Keratinocyte (primary cell): ENCODE data around the gene DIAPH2. TPM values are rescaled to one million over a fixed set of nuclear protein-coding genes. Genes with fewer than 3 reads are reported as not detected.

ENCODE experiments used
- DNase-seq: peaks from one replicate; pipeline ENCODE4 v3.0.0-alpha.2; 2011; ENCODE audit warnings: low read depth, missing footprints, low spot score
- FAIRE-seq: peaks from 2 replicates; lab custom pipeline; 2011; peaks lifted over from hg19 to GRCh38; lab: Jason Lieb, UNC
- H2AFZ ChIP-seq: 2 replicates; pipeline ENCODE4 v1.6.0; 2012; ENCODE audit warnings: low read length, control low read depth, inconsistent platforms; ENCODE audit not compliant: control insufficient read depth
- H3K27ac ChIP-seq: 2 replicates; pipeline ENCODE4 v1.5.1; 2011; ENCODE audit warnings: low read length; ENCODE audit not compliant: control insufficient read depth, insufficient read depth
- H3K27me3 ChIP-seq: 3 replicates; pipeline ENCODE4 v1.6.0; 2011; ENCODE audit warnings: low read length; ENCODE audit not compliant: control insufficient read depth, insufficient read depth; ENCODE audit errors: extremely low read depth
- H3K36me3 ChIP-seq, 2 experiments: 2 replicates in 1 of 2; 3 replicates in 1 of 2; pipeline ENCODE4 v1.5.1; 2011; ENCODE audit warnings: low read length in 2 of 2, mild to moderate bottlenecking in 1 of 2; ENCODE audit not compliant: control insufficient read depth in 2 of 2, insufficient read depth in 2 of 2; ENCODE audit errors: extremely low read depth in 1 of 2
- H3K4me1 ChIP-seq: 3 replicates; pipeline ENCODE4 v1.5.1; 2011; ENCODE audit warnings: low read length; ENCODE audit not compliant: control insufficient read depth, insufficient read depth; ENCODE audit errors: extremely low read depth
- H3K4me2 ChIP-seq: 3 replicates; pipeline ENCODE4 v1.6.0; 2011; ENCODE audit warnings: low read depth, low read length; ENCODE audit not compliant: control insufficient read depth, insufficient read depth; ENCODE audit errors: extremely low read depth
- H3K4me3 ChIP-seq, 3 experiments: fragments of 200-600 bp in 1 of 3; sonication (generic) in 1 of 3; 2 replicates in 2 of 3; 3 replicates in 1 of 3; pipeline ENCODE4 v1.5.1; 2011 to 2016; ENCODE audit warnings: low read length in 3 of 3, mild to moderate bottlenecking in 3 of 3, control low read depth in 2 of 3, inconsistent platforms in 1 of 3, low read depth in 1 of 3, mixed read lengths in 1 of 3, mixed run types in 1 of 3, moderate library complexity in 1 of 3; ENCODE audit not compliant: control insufficient read depth in 2 of 3, insufficient read depth in 2 of 3; ENCODE audit errors: extremely low read depth in 1 of 3
- H3K79me2 ChIP-seq: 2 replicates; pipeline ENCODE4 v1.6.0; 2012; ENCODE audit warnings: low read length; ENCODE audit not compliant: control insufficient read depth, insufficient read depth
- H3K9ac ChIP-seq: 3 replicates; pipeline ENCODE4 v1.6.0; 2011; ENCODE audit warnings: low read length; ENCODE audit not compliant: control insufficient read depth, insufficient read depth; ENCODE audit errors: extremely low read depth
- H3K9me1 ChIP-seq: 3 replicates; pipeline ENCODE4 v1.6.0; 2011; ENCODE audit warnings: low read length; ENCODE audit not compliant: control insufficient read depth, insufficient read depth; ENCODE audit errors: extremely low read depth
- H3K9me3 ChIP-seq: 2 replicates; pipeline ENCODE4 v1.5.1; 2012; ENCODE audit warnings: low read depth, low read length; ENCODE audit not compliant: control insufficient read depth
- H4K20me1 ChIP-seq: 3 replicates; pipeline ENCODE4 v1.6.0; 2011; ENCODE audit warnings: low read length; ENCODE audit not compliant: control insufficient read depth, insufficient read depth; ENCODE audit errors: extremely low read depth
- CTCF ChIP-seq, 3 experiments: IDR thresholded peaks in 1 of 3; conservative IDR thresholded peaks in 1 of 3; optimal IDR thresholded peaks in 1 of 3; 2 replicates in 2 of 3; 3 replicates in 1 of 3; pipeline versions ENCODE3 to v1.5.1; 2011; ENCODE audit warnings: low read length in 3 of 3, mild to moderate bottlenecking in 3 of 3, moderate library complexity in 2 of 3, control low read depth in 1 of 3, inconsistent platforms in 1 of 3; ENCODE audit not compliant: insufficient read depth in 2 of 3; ENCODE audit errors: extremely low read depth in 1 of 3
- EZH2 ChIP-seq: IDR thresholded peaks from one replicate; pipeline ENCODE4 v1.6.1; 2012; ENCODE audit warnings: inconsistent platforms, mild to moderate bottlenecking, low read length, moderate library complexity
- dilution Hi-C: fragments of 300-500 bp; cut with MboI; formaldehyde crosslinking; loops from one replicate; pipeline ENCODE4 v1.7.0; 2020; ENCODE audit warnings: low sequenced_read_pairs; ENCODE audit not compliant: extremely low pct_ligation_motif_present
- polyA plus RNA-seq, 5 experiments: library from polyadenylated mRNA; depleted of rRNA in 3 of 5; stranded (reverse) in 3 of 5; stranded (forward) in 1 of 5; unstranded in 1 of 5; fragments of >200 nt; gene quantifications; 1 replicate in 1 of 5; 2 replicates in 3 of 5; 3 replicates in 1 of 5; pipeline versions ENCODE4 v1.2.1 to v1.2.3, GENCODE V29; 2011 to 2012; ENCODE audit warnings: missing spikeins in 2 of 5, low read depth in 1 of 5, low replicate concordance in 1 of 5

Gene DIAPH2
- polyA plus RNA-seq, 1 donor (not counting 4 experiments of a cell fraction or from before 2014, with no cell fraction given), result 7.4 TPM

GRCh38 chrX:97215186-97215585 is 530.5 kb downstream of the DIAPH2 start:
- Histone ChIP-seq H3K9me3 (no peaks in the 10 kb centered on the region), H2AFZ (no peak overlapping the region), H3K27me3 (no peaks in the 10 kb centered on the region), H3K4me2 (no peak overlapping the region), H3K27ac (no peak overlapping the region), H3K4me1 (peaks cover 3% of the 10 kb centered on the region), H3K9ac (no peak overlapping the region), H3K4me3 (no peak overlapping the region), H3K36me3 (no peaks in the 10 kb centered on the region), H3K79me2 (no peaks in the 10 kb centered on the region), H3K9me1 (no peaks in the 10 kb centered on the region), H4K20me1 (no peaks in the 10 kb centered on the region)
- TF ChIP-seq CTCF (optimal IDR thresholded peaks at IDR 0.05 in 1 of 3, IDR thresholded peaks at IDR 0.05 in 1 of 3, conservative IDR thresholded peaks at IDR 0.05 in 1 of 3; ENCODE audit: extremely low read depth in 1 of 3, insufficient read depth in 2 of 3, low read length in 3 of 3) (no peak), EZH2 (no peak)
- dilution Hi-C loops, result no loop called here
- DNase-seq (no peak), FAIRE-seq (no peak)

GRCh38 chrX:97224148-97224547 is 539.5 kb downstream of the DIAPH2 start:
- Histone ChIP-seq H4K20me1 (no peaks in the 10 kb centered on the region), H3K27me3 (no peaks in the 10 kb centered on the region), H3K4me1 (no peaks in the 10 kb centered on the region), H3K79me2 (no peaks in the 10 kb centered on the region), H3K4me3 (no peak overlapping the region), H3K9me3 (no peaks in the 10 kb centered on the region), H2AFZ (no peak overlapping the region), H3K27ac (no peak overlapping the region), H3K9me1 (no peaks in the 10 kb centered on the region), H3K36me3 (no peaks in the 10 kb centered on the region), H3K4me2 (no peak overlapping the region), H3K9ac (no peak overlapping the region)
- no peak for FAIRE-seq
- dilution Hi-C loops, result no loop called here
- DNase-seq, result no peak
- TF ChIP-seq CTCF (optimal IDR thresholded peaks at IDR 0.05 in 1 of 3, IDR thresholded peaks at IDR 0.05 in 1 of 3, conservative IDR thresholded peaks at IDR 0.05 in 1 of 3; ENCODE audit: extremely low read depth in 1 of 3, insufficient read depth in 2 of 3, low read length in 3 of 3) (no peak), EZH2 (no peak)
